Stimulated activated CD8-positive, alpha-beta memory T cell treated with anti-CD3 and anti-CD28 coated beads, Interleukin-7, amount 100 ng/mL, for 24 hours (primary cell): ENCODE results near the gene ROBO2.

Experiments used
- DNase-seq: peaks from one replicate; pipeline ENCODE4 v3.0.0-alpha.2; 2020; ENCODE audit warnings: low read depth

Gene ROBO2

DNA sequence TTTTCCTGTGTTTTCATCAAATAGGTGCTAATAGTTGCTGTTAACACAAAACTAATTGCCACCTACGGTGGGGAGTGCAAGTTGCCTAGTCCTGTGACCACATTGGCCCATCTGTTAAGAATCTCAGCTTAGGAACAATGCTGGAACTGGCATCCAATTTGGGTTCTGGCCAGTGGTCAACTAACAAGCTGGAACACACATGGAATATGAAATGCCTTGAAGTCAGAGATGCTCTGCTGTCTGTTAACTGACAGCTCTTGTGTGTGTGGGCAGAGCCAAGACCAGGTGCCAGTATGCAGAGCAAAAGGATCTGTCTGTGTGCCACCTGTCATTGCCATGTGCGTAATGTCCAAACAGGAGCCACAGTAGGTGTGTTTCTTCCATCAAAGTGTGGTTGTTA lies 460.8 kb downstream of the ROBO2 start:
- DNase-seq, result no peak

GRCh38 chr3:77506384-77506783 lies 466.5 kb downstream of the ROBO2 start:
- no peak for DNase-seq

GRCh38 chr3:77513542-77513941 lies 473.6 kb downstream of the ROBO2 start:
- DNase-seq, result no peak

- DNase-seq, result no peak
Measured at GRCh38 chr3:77514766-77515165, 474.9 kb downstream of the ROBO2 start.

DNA sequence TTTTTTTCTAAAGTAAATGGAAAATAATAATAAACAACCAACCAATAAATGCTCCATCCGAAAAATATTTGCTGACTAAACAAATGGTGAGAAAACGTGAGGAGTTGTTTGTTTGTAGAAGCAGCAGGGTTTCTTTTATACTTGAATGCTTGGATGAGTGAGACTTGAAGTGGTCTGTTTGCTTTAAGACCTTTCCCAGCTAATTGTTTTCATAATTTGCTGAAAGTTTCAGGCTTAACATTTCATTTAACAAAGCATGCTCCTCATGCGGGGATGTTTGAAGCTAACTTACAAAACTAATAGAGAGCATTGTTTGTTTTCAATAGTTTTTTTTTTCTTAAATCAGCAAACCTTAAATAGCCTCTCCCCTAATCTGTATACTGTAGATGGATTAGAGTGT lies 484.6 kb downstream of the ROBO2 start:
- DNase-seq, result no peak

DNA sequence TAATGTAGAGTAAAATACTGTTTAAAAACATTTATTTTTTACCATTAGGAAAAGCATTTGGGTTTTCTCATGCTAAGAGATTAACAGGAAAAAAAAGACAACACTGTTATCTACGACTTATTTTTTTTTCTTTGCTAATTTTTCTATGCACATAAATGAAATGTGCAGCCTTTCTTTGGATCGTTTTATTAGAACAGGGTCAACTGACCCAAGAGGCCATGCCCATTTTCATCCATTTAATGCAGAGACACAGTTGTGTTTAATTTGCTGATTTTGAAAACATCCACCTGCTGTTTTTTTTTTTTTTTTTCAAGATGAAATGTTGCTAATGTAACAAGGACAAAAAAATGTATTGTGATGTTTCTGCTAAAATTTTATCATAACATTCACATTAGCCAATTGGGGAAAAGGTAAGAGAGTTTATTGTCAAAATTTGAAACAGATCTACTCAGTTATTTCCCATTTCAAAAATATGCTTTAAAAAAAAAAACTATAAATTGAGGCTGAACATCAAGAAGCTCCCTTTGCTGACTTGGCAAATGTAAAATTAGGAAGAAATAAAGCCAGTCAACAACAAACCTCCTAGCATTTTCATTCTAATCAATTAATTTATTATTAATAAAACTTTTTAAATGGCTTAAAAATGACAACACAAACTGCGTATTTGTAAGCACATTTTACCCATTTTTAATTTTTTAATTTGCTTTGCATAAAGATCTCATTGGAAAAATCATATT lies 485.2 kb downstream of the ROBO2 start:
- DNase-seq, result no peak

DNA sequence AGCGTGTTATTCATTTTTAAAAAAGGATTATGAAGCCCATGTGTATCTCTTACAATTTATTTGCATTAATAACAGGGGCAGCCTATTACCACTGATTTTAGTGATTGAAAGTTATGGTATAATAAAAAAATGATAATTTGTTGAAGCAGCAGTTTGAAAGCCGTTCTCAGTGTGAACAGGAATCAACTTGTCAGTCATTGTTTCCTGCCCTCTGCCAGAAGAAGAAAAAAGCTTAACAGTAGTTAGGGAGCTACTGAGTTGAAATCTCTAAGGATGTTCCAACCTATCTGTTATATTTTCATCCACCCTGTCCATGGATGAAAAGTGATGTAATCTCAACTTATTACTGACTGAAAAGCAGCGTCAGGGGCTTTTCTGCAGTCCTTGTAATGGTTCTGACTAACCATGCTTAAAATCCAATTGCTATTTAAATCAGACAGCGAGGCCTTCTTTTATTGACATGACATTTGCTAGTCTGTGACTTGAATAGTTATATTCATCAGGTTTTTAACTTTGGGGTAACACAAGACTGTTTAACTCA lies 486.7 kb downstream of the ROBO2 start:
- DNase-seq, result no peak

DNA sequence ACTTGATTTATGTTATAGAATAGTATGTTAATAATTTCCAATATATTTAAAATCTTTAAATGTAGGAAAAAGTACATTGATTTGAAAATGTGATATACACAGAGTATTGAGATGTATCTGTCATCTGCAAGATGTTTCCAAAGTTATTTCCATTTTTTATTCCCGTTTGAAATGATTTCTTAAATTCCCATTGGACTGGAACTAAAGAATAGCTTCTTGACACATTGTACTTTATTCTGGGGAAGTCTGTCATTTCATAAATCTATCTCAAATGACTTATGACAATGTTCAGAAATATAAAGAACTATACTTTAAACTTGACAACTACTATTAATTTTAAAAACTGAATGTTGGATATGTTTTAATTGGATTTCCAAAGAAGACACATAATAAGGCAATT lies 489.6 kb downstream of the ROBO2 start:
- DNase-seq, result no peak

DNA sequence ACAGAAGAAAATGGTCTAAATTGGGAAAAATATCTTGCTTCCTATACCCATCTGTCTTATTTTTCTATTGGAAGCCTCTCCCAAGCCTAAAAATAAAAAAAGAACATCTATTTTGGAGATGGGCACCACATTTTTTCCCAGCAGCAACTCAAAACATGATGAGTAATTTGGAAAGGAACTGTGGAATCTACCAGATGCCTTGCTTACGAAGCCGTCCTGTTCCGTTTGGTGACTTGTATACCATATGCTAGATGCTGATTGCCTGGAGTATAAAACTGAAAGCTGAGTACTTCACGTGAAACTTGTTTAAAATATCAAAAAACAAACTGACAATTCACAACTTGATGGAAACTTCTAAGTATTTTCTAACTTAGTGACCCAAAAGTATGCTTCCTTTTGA lies 491.0 kb downstream of the ROBO2 start:
- DNase-seq, result no peak

DNA sequence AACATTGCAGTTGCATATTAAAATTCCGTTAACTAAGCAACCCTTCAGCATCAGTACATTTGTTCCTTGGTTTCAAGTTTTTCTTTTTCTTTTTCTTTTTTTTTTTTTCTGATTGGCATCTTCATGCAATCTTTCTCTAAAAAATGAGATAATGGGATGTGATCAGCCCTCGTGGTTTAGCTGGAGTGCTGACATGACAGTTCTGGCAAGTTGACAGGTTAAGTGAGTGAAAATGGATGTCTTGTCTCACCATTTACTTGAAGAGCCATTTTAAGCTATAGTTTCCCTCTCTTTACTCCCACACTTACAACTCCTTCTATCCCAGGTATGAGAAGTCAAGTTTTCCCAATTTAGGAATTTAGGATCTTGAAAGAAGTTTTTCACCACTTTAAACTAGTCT lies 495.2 kb downstream of the ROBO2 start:
- no peak for DNase-seq

DNA sequence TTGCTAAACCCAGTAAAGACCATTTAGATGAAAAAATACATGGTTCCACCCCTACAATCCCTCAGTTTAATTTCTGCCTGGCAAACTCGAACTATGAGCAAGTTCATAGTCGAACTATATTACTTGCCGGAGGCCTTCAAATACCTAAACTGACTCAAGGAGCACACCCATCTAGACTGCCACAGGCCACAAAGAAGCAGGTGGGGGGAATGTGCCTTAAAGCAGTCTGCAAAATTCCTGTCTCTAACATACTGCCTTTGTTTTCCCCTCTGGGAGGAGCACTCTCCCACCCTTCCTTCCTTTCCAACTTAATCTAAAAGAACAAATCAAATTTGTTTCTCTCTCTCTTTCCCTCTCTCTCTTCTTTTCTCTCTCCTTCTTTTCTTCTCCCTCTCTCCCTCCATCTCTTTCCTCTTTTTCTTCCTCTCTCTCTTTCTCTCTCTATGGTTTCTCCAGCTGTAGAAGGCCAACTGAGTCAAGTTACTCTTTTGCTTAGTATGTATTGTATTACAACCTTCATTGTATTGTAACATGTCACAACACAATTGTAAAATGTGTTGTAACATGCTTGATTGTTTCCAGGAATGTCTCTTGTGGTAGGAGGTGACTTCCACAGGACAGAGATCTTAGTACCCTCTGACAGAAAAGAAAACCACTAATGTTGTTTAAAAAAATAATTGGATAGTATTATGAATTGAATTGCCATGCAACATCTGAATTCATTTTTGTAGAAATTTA lies 496.3 kb downstream of the ROBO2 start:
- DNase-seq, result no peak

DNA sequence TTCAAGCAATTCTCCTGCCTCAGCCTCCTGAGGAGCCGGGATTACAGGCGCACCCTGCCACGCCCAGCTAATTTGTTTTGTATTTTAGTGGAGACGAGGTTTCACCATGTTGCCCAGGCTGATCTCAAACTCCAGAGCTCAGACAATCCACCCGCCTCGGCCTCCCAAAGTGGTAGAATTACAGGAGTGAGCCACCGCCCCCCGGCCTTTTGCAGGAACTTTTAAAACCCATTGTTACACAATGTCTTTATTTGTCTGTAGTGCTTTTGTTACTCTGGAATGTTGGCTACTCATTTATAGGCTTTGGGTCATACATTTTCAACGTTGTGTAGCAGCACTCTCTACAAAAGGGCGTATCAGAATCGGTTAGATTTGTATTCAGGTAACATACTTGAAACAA lies 499.1 kb downstream of the ROBO2 start:
- no peak for DNase-seq

DNA sequence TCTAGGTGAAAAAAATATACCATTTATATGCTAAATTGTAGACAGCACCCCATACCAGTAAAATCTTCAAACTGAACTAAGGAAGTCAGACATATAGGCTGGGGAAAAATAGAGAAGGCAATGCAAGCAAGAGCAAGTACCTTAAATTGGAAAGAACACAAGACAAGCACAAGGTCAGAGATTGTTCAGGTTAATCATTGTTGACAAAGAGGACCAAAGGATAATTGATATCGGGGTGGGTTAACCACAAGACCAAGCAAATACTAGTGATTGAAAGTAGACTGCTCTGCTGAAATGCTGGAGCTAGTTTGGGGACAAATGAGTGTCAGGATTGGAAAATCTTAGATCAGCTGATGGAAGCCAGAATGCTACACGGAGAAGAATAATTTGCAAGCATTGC lies 499.8 kb downstream of the ROBO2 start:
- DNase-seq, result no peak

DNA sequence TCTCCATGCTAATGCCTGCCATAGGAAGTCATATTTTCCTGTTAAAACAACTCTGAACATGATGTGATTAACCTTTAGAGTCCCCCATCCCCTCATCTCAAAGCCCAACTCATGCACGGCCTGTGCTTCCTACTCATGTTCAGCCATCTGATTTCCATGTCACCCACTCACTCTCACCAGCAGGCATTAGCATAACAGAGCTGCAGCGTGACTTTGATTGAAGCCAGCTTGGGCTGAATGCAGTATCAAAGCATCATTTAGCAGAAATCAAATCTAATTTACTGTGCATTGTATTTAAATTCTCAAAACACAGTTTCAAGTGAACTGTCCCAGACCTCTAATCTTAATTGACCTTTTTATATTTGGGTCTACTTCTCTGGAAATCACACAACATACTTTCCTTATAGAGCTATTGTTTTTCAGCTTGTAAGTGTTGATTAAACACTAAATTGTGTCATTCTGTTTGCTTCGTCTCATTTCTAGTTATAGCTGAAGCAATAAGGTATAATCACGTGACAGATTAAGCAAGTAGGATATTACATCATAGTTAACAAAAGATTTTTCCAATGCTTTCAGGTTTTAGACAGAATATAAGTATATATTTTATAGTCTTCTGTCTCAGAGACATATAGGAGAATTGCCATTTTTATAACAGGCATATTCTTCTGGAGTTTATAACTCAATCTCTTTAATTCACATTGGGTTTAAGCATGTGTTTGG lies 501.5 kb downstream of the ROBO2 start:
- no peak for DNase-seq

DNA sequence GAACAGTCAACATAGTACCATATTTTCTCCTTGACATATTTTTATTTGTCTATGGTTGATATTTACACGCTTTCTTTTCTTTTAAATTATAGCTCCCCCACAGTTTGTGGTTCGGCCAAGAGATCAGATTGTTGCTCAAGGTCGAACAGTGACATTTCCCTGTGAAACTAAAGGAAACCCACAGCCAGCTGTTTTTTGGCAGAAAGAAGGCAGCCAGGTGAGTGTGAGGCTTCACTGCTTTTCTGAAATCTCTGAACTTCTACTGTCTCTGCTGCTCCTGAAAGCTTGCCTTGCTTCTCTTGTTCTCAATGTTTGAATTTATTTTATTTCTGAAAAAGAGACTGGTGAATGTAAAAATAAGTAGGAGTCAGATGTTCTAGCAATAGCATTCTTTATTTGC lies 506.3 kb downstream of the ROBO2 start:
- DNase-seq, result no peak

DNA sequence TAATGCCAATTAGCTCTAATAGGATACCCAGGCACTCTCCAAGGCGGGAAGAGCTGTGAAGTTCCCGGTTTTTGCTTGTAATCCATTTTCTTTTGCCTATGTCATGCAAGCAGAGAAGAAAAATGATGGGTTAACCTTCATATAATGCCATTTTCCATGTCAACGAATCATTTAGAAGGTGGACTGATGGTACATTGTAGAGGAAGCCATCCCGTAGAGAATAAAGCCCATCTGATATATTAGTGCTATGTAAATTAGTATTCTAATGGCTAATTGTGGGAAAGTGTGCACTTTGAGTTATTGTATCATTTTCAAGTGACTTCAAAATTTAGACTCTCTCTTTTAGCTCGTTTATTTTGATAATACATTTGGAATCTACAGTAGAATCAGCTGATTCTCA lies 509.1 kb downstream of the ROBO2 start:
- DNase-seq, result no peak

DNA sequence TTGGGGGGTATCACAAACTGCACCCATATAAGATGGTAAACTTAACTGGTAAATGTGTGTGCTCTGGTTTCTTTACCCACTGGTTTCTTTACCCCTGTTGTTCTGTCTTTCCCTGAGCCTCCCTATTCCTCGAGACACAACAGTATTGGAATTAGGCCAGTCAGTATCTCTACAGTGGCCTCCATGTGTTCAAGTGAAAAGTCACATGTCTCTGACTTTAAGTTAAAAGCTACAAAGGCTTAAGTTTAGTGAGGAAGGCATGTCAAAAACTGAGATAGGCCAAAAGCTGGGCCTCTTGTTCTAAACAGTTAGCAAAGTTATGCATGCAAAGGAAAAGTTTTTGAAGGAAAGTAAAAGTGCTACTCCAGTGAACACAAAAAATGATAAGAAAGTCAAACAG lies 513.3 kb downstream of the ROBO2 start:
- DNase-seq, result no peak

GRCh38 chr3:77562089-77562488 lies 522.2 kb downstream of the ROBO2 start:
- DNase-seq, result no peak

- no peak for DNase-seq
Measured at GRCh38 chr3:77563012-77563411, 523.1 kb downstream of the ROBO2 start.

DNA sequence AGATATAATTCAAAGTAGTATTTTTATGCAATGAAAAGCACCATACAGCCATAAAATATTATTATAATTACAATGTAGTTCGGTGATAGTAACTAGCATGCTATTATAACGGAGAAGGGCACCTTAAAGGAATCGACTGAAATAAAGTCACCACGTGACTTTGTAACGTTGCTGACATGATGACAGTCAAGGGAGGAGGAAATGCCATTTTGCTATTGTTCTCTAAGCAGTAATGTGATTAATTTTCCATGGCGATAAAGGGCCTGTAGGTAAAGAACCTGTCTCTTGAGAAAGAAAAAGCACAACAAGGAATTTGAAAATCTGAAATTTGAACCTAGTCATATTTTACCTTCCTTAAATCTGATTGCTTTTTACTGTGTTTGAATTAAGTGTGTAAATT lies 526.2 kb downstream of the ROBO2 start:
- DNase-seq, result no peak

DNA sequence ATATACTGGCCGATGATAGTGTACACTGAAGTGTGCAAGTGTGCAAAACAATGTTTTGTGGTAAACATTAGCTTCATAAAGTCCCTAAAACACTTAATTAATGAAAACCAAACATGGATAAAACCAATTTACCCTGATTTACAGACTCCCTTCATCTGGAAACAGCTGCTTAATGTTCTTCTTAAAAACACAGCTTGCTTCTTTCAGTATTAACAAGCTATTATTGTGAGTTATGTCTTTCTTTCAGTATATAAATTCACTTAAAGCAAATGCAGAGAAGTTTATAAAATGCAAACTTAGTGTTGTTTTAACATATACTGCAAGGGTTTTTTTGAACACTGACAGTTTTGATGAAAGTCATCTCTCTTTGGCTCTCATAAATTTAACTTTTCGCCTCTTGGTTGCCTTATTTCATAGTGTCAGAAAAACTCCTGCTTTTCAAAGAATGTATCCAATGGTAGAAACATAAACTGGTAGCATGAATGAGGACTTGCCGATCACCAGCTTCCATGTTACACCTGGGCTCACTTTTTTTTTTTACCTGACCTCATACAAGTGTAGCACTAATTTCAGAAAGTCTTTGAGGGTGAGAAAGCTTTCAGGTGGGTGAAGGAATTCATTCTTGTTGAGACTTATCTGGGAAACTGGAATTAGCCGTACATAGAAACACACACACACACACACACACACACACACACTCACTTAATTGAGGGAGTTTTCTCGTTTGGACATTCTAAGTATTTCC lies 532.2 kb downstream of the ROBO2 start:
- no peak for DNase-seq

GRCh38 chr3:77577264-77577663 lies 537.4 kb downstream of the ROBO2 start:
- no peak for DNase-seq
